HFF-Myc (cell line): Measurements from ENCODE around the gene MYO18B.
"Not testable (repeated sequence)": the region's sequence is repeated elsewhere in the genome, so short reads cannot be mapped to it uniquely, and the experiment has no call there.

ENCODE experiments used
- DNase-seq: peaks from one replicate; pipeline ENCODE4 v3.0.0-alpha.2; 2011; ENCODE audit warnings: low read depth; ENCODE audit errors: extremely low read depth
- H3K4me3 ChIP-seq: replicated peaks from 2 replicates; pipeline ENCODE4 v1.5.1; 2011; ENCODE audit warnings: low read depth, mild to moderate bottlenecking, control low read depth, low read length
- TF ChIP-seq, protein P1 (sequence below): IDR thresholded peaks from 2 replicates; pipeline ENCODE4 v1.5.1; 2012; ENCODE audit warnings: mild to moderate bottlenecking, low read depth, low read length, control low read depth; ENCODE audit errors: missing control alignments

Gene MYO18B

DNA sequence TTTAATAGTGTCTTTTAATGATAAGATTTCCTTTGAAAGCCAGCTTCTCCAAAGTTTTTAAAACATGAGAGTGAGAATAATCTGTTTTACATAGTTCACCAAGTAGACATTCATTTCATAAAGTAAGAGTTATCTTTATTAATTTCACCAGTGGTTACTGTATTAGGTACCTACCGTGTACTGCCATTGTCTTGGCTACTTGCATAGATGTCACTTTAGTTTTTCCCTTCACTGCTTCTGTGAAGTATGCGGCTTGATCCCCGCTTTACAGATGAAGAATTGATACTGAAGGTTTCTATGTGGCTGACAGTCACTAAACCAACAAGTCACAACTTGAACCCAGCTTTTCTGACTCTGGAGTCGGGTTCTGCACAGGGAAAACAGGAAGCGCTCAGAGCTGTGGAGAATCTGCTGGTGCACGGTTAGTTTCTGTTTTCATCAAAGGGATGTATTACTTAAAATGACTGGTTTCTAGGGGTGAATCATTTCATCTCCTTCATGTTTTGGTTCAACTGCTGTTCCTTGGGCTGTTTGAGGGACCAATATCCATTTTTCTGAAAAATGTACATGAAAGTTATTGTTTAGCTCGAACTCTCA is 39.3 kb upstream of the MYO18B start:
- TF ChIP-seq, protein P1, sequence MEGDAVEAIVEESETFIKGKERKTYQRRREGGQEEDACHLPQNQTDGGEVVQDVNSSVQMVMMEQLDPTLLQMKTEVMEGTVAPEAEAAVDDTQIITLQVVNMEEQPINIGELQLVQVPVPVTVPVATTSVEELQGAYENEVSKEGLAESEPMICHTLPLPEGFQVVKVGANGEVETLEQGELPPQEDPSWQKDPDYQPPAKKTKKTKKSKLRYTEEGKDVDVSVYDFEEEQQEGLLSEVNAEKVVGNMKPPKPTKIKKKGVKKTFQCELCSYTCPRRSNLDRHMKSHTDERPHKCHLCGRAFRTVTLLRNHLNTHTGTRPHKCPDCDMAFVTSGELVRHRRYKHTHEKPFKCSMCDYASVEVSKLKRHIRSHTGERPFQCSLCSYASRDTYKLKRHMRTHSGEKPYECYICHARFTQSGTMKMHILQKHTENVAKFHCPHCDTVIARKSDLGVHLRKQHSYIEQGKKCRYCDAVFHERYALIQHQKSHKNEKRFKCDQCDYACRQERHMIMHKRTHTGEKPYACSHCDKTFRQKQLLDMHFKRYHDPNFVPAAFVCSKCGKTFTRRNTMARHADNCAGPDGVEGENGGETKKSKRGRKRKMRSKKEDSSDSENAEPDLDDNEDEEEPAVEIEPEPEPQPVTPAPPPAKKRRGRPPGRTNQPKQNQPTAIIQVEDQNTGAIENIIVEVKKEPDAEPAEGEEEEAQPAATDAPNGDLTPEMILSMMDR: no peak
- no peak overlapping the region for H3K4me3 ChIP-seq
- DNase-seq: no peak

DNA sequence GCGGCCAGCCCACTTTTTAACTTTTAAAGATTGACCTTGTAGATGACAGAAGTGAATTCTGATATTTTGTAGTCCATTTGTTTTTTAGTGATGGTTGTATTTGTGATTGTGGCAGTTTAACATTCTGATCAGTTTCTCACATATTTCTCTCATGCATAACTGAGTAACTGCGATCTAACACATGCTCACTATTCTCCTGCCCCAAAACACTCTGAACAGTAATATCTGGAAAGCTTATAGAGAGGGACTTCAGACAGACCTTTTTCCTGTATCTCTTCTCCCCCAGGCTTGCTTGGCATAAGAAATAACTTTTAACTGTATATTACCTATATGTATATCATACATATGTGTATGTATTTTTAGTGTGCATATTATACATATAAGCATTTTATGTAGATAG is 37.3 kb upstream of the MYO18B start:
- TF ChIP-seq, protein P1: no peak
- no peak for DNase-seq
- no peak overlapping the region for H3K4me3 ChIP-seq

DNA sequence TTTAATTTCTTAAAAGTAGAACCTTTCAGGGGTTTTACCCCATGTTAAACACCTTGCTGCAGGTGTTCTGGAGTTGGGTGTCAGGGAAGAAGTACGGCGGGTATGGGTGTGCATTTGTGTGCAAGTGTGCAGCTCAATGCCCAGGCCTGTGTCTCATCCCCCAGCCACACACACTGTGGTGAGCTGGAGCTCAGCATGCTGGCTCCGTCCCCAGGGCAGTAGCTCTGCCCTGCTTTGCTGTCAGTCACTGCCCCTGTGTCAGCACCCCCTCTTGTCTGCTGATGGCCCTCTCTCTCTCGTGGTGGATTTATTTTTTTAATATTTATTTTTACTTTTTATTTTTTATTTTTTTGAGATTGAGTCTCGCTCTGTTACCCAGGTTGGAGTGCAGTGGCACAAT is 35.8 kb upstream of the MYO18B start:
- H3K4me3 ChIP-seq: no peak overlapping the region
- DNase-seq: no peak
- TF ChIP-seq, protein P1: no peak

DNA sequence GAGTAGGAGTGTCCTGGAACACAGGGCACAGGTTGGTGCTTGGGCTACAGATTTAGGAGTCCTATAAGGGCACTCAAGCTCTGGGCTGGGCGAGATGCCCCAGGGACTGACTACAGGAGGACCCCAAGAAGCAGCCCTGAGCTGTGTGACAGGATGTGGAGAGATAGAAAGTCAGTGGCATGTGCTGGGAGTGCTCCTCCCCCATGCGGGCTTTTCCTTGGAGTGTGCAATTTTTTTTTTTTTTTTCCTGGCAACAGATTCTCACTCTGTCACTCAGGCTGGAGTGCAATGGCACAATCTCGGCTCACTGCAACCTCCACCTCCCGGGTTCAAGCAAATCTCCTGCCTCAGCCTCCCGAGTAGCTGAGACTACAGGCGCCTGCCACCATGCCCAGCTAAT is 33.6 kb upstream of the MYO18B start:
- H3K4me3 ChIP-seq, DNase-seq: not testable (repeated sequence)

- TF ChIP-seq, protein P1: no peak
- no peak overlapping the region for H3K4me3 ChIP-seq
- no peak for DNase-seq
Observed at GRCh38 chr22:25709758-25710157, 32.2 kb upstream of the MYO18B start.

GRCh38 chr22:25710501-25710900 is 31.5 kb upstream of the MYO18B start:
- DNase-seq: no peak
- TF ChIP-seq, protein P1: no peak
- H3K4me3 ChIP-seq: no peak overlapping the region

GRCh38 chr22:25711491-25711890 is 30.5 kb upstream of the MYO18B start:
- H3K4me3 ChIP-seq: no peak overlapping the region
- TF ChIP-seq, protein P1: no peak
- no peak for DNase-seq
